Endothelial cell of umbilical vein (primary cell): Measurements from ENCODE around the gene VAMP2. TPM values are rescaled to one million over a fixed set of nuclear protein-coding genes. Genes with fewer than 3 reads are reported as not detected.

Experiments used
- BruUV-seq: library from RNA; stranded (reverse); fragments of 400-500 nt; replicated peaks from 2 replicates; lab custom pipeline; 2021; lab: Mats Ljungman, UMichigan
- CTCF ChIA-PET: fragments of 300-600, 350-600 bp; sonication (Branson Sonifier 250); formaldehyde crosslinking; loops from one replicate; lab custom pipeline; 2021; ENCODE audit warnings: antibody characterized with exemption, inconsistent platforms; lab: Charles Lee
- POLR2A ChIA-PET: fragments of 300-600, 350-600 bp; sonication (Branson Sonifier 250); formaldehyde crosslinking; loops from one replicate; lab custom pipeline; 2021; ENCODE audit warnings: antibody characterized with exemption, inconsistent platforms; lab: Charles Lee
- DNase-seq: peaks from one replicate; pipeline ENCODE4 v3.0.0-alpha.2; 2011; ENCODE audit warnings: low read depth, low spot score
- FAIRE-seq: peaks from 2 replicates; lab custom pipeline; 2011; peaks lifted over from hg19 to GRCh38; lab: Jason Lieb, UNC
- H2AFZ ChIP-seq: 2 replicates; pipeline ENCODE4 v1.6.0; 2012; ENCODE audit warnings: low read depth, low read length, control low read depth, inconsistent platforms
- H3K27ac ChIP-seq: 2 replicates; pipeline ENCODE4 v1.5.1; 2011; ENCODE audit warnings: low read depth, mild to moderate bottlenecking, control low read depth, low read length, moderate library complexity; ENCODE audit not compliant: insufficient read depth
- H3K27me3 ChIP-seq, 2 experiments: 2 replicates each; pipeline versions ENCODE4 v1.6.0 to v1.6.1; 2011; ENCODE audit warnings: low read length in 2 of 2, mixed read lengths in 1 of 2; ENCODE audit not compliant: control insufficient read depth in 2 of 2, insufficient read depth in 2 of 2
- H3K36me3 ChIP-seq, 2 experiments: 2 replicates in 1 of 2; 3 replicates in 1 of 2; pipeline ENCODE4 v1.5.1; 2011; ENCODE audit warnings: low read length in 2 of 2, mild to moderate bottlenecking in 1 of 2, moderate library complexity in 1 of 2; ENCODE audit not compliant: control insufficient read depth in 2 of 2, insufficient read depth in 2 of 2; ENCODE audit errors: extremely low read depth in 1 of 2
- H3K4me1 ChIP-seq: 3 replicates; pipeline ENCODE4 v1.5.1; 2011; ENCODE audit warnings: mild to moderate bottlenecking, low read length; ENCODE audit not compliant: control insufficient read depth, insufficient read depth; ENCODE audit errors: extremely low read depth
- H3K4me2 ChIP-seq: 2 replicates; pipeline ENCODE4 v1.6.1; 2011; ENCODE audit warnings: low read length, control low read depth, mixed read lengths; ENCODE audit not compliant: insufficient read depth
- H3K4me3 ChIP-seq, 3 experiments: fragments of 200-600 bp in 1 of 3; sonication (generic), shearing (Covaris generic) in 1 of 3; replicated peaks in 1 of 3; 2 replicates each; pipeline ENCODE4 v1.5.1; 2011 to 2016; ENCODE audit warnings: control low read depth in 3 of 3, low read length in 3 of 3, mild to moderate bottlenecking in 2 of 3, inconsistent platforms in 1 of 3, low read depth in 1 of 3, moderate library complexity in 1 of 3; ENCODE audit not compliant: insufficient read depth in 1 of 3
- H3K79me2 ChIP-seq: 2 replicates; pipeline ENCODE4 v1.6.0; 2012; ENCODE audit warnings: low read length, inconsistent platforms; ENCODE audit not compliant: control insufficient read depth, insufficient read depth
- H3K9ac ChIP-seq: replicated peaks from 2 replicates; pipeline ENCODE3; 2011; ENCODE audit warnings: low read length, control low read depth; ENCODE audit not compliant: insufficient read depth; ENCODE audit errors: extremely low read depth
- H3K9me1 ChIP-seq: replicated peaks from 3 replicates; pipeline ENCODE4 v1.6.0; 2011; ENCODE audit warnings: mild to moderate bottlenecking, low read length; ENCODE audit not compliant: control insufficient read depth, insufficient read depth; ENCODE audit errors: extremely low read depth
- H3K9me3 ChIP-seq: replicated peaks from 2 replicates; pipeline ENCODE4 v1.5.1; 2012; ENCODE audit warnings: low read length, inconsistent platforms; ENCODE audit not compliant: control insufficient read depth, insufficient read depth
- H4K20me1 ChIP-seq: replicated peaks from 2 replicates; pipeline ENCODE3; 2011; ENCODE audit warnings: mild to moderate bottlenecking, low read length; ENCODE audit not compliant: control insufficient read depth, insufficient read depth; ENCODE audit errors: extremely low read depth
- EZH2 ChIP-seq: IDR thresholded peaks from 2 replicates; pipeline ENCODE4 v1.6.1; 2012; ENCODE audit warnings: borderline replicate concordance, low read depth, mild to moderate bottlenecking, moderate library complexity, low read length, inconsistent platforms; ENCODE audit not compliant: severe bottlenecking
- FOS ChIP-seq: IDR thresholded peaks from 2 replicates; pipeline ENCODE4 v1.6.1; 2011; ENCODE audit warnings: mild to moderate bottlenecking, low read length, moderate library complexity, borderline replicate concordance; ENCODE audit not compliant: insufficient read depth
- GATA2 ChIP-seq: IDR thresholded peaks from 2 replicates; pipeline ENCODE4 v1.7.0; 2011; ENCODE audit warnings: low read depth, mild to moderate bottlenecking, moderate library complexity, mixed read lengths, low read length; ENCODE audit not compliant: insufficient read length, insufficient read depth
- JUN ChIP-seq: IDR thresholded peaks from 2 replicates; pipeline ENCODE4 v1.6.1; 2011; ENCODE audit warnings: borderline replicate concordance, low read depth; ENCODE audit not compliant: insufficient read length, insufficient read depth
- MYC ChIP-seq: IDR thresholded peaks from one replicate; pipeline ENCODE4 v1.6.1; 2011; ENCODE audit warnings: mild to moderate bottlenecking, low read depth, low read length
- POLR2A ChIP-seq: IDR thresholded peaks from 2 replicates; pipeline ENCODE4 v1.6.1; 2012; ENCODE audit warnings: low read depth, mild to moderate bottlenecking, control low read depth, low read length
- POLR2AphosphoS5 ChIP-seq: IDR thresholded peaks from 2 replicates; pipeline ENCODE4 v1.6.1; 2012; ENCODE audit warnings: low read depth, mild to moderate bottlenecking, control low read depth, low read length, moderate library complexity; ENCODE audit not compliant: insufficient read depth
- dilution Hi-C: fragments of 300-500 bp; cut with MboI; formaldehyde crosslinking; loops from one replicate; pipeline ENCODE4 v1.15.0; 2019; ENCODE audit warnings: low sequenced_read_pairs; ENCODE audit not compliant: extremely low pct_ligation_motif_present
- intact Hi-C: fragments of 100-400 bp; cut with micrococcal nuclease; formaldehyde crosslinking; loops from one replicate; pipeline ENCODE4 v1.10.0; 2022
- polyA plus RNA-seq, 4 experiments: library from polyadenylated mRNA; depleted of rRNA in 3 of 4; stranded (reverse) in 3 of 4; unstranded in 1 of 4; fragments of >200 nt; gene quantifications; 2 replicates each; pipeline versions ENCODE4 v1.2.1 to v1.2.3, GENCODE V29; 2011 to 2012; ENCODE audit warnings: missing spikeins in 1 of 4
- total RNA-seq: library from RNA; stranded (reverse); gene quantifications from 2 replicates; pipeline ENCODE4 v1.2.3, GENCODE V29; 2021
- TF ChIP-seq, protein P1 (sequence below), 2 donors: IDR thresholded peaks; 1 replicate in 1 of 2; 2 replicates in 1 of 2; pipeline ENCODE4 v1.5.1; 2011; ENCODE audit warnings: low read length in 2 of 2, mild to moderate bottlenecking in 2 of 2, moderate library complexity in 2 of 2, control low read depth in 1 of 2, inconsistent platforms in 1 of 2, low read depth in 1 of 2; ENCODE audit not compliant: insufficient read depth in 1 of 2; ENCODE audit errors: extremely low read depth in 1 of 2
- TF ChIP-seq, protein P2 (sequence below): IDR thresholded peaks from 2 replicates; pipeline ENCODE4 v1.6.1; 2011; ENCODE audit not compliant: insufficient read depth, insufficient read length

Gene VAMP2
- total and polyA plus RNA-seq, 2 donors (not counting 3 experiments of a cell fraction or from before 2014, with no cell fraction given): 35.9 to 38.0 TPM

DNA sequence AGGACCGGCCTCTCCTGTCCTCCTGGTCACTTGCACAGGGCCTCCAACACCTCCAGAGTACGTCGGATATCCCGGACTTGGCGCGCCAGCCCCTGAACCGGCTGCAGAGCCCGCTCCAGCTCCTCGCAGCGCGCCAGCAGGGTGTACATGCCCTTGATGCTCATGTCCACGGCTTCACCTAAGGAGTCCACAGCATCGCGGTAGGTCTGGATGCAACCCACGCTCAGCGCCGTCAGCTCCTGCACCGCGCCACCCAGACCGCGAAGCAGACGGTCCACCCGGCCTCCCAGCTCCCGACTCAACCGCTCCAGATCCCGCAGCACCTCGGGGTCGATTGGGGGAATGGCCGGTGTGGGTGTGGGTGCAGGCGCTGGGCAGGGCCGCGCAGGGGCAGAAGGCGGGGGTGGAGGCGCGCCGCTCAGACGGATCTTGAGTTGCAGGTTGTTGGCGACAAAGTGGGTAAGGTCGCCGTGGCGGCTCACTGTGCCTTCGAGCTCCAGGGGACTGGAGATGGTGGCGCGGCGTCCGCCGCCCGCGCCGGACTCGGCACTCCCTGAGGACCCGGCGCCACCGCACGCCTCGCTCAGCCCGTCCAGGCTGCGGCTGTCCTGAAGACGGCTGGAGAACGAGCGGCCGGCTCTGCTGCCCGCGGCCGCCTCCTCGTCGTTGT is 26.4 kb upstream of the VAMP2 start:
- FAIRE-seq (no peak), DNase-seq (peak; percentile 37)
- BruUV-seq: no TSS peak
- Histone ChIP-seq H3K27me3 (no peaks in the 10 kb centered on the region), H3K9ac (peak overlapping the region; percentile 79), H3K9me3 (no peaks in the 10 kb centered on the region), H3K4me3 (peak overlapping the region; percentile 45 to 66 (median 49)), H3K4me1 (peaks cover 27% of the 10 kb centered on the region), H3K79me2 (peaks cover 8% of the 10 kb centered on the region), H2AFZ (peak overlapping the region; percentile 78), H3K27ac (peak overlapping the region; percentile 65), H3K4me2 (peak overlapping the region; percentile 71), H4K20me1 (no peaks in the 10 kb centered on the region), H3K9me1 (no peaks in the 10 kb centered on the region), H3K36me3 (no peaks in the 10 kb centered on the region)
- dilution Hi-C loops: no loop called here
- ChIA-PET POLR2A (interaction anchor here (0.7 to 2.7 kb wide), 3 partner anchors 16 to 33 kb away, joined by 3 to 17 read pairs (median 8); no protein-coding TSS in a partner anchor), CTCF (interaction anchor here (1.0 to 4.3 kb wide), 6 partner anchors 16 to 112 kb away, joined by 3 to 34 read pairs (median 4); partner anchors contain the start of gene AURKB)
- intact Hi-C loops: no loop called here
- no peak for TF ChIP-seq POLR2AphosphoS5
- TF ChIP-seq EZH2: no peak
- TF ChIP-seq, protein P1, sequence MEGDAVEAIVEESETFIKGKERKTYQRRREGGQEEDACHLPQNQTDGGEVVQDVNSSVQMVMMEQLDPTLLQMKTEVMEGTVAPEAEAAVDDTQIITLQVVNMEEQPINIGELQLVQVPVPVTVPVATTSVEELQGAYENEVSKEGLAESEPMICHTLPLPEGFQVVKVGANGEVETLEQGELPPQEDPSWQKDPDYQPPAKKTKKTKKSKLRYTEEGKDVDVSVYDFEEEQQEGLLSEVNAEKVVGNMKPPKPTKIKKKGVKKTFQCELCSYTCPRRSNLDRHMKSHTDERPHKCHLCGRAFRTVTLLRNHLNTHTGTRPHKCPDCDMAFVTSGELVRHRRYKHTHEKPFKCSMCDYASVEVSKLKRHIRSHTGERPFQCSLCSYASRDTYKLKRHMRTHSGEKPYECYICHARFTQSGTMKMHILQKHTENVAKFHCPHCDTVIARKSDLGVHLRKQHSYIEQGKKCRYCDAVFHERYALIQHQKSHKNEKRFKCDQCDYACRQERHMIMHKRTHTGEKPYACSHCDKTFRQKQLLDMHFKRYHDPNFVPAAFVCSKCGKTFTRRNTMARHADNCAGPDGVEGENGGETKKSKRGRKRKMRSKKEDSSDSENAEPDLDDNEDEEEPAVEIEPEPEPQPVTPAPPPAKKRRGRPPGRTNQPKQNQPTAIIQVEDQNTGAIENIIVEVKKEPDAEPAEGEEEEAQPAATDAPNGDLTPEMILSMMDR (IDR thresholded peaks at IDR 0.05; ENCODE audit: extremely low read depth in 1 of 2, insufficient read depth in 1 of 2, low read depth in 1 of 2, low read length in 2 of 2): no peak
- TF ChIP-seq FOS: no peak
- TF ChIP-seq, protein P2, sequence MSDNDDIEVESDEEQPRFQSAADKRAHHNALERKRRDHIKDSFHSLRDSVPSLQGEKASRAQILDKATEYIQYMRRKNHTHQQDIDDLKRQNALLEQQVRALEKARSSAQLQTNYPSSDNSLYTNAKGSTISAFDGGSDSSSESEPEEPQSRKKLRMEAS: no peak
- no peak for TF ChIP-seq JUN
- no peak for TF ChIP-seq GATA2
- no peak for TF ChIP-seq MYC
- TF ChIP-seq POLR2A: no peak
